HG03108 (cell line): ENCODE measurements around the gene NEGR1.

Source experiments
- ATAC-seq: cut with Tn5 transposase; IDR thresholded peaks from one replicate; pipeline ENCODE4 v1.9.1; 2021; ENCODE audit warnings: moderate library complexity; ENCODE audit not compliant: unreplicated experiment

NEGR1 gene

GRCh38 chr1:71869326-71869725 is 413.0 kb downstream of the NEGR1 start:
- ATAC-seq: no peak

GRCh38 chr1:71862756-71863155 is 419.6 kb downstream of the NEGR1 start:
- ATAC-seq: no peak

GRCh38 chr1:71861022-71861421 is 421.3 kb downstream of the NEGR1 start:
- no peak for ATAC-seq

- ATAC-seq: no peak
Measured at GRCh38 chr1:71859806-71860205, 422.5 kb downstream of the NEGR1 start.

GRCh38 chr1:71857862-71858261 is 424.5 kb downstream of the NEGR1 start:
- no peak for ATAC-seq

- no peak for ATAC-seq
Measured at GRCh38 chr1:71853360-71853759, 429.0 kb downstream of the NEGR1 start.

DNA sequence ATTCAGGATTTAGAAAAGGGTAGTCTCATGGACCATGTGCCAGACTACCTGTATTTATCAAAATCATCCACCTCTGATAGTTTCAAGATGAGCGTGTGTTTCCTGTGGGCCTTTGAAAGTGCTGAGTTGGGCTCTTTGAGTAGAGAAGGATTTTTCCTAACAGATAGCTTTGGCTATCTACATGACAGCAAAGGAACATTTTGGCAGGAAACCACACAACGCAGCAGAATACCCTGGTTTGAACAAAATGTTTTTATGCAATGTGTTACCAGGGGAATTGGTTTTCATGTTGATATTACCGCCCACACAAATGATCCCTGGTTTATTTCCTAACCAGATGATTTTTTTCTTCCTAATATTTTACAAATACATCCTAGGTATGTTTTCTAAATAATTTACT is 431.4 kb downstream of the NEGR1 start:
- no peak for ATAC-seq

GRCh38 chr1:71850515-71850914 is 431.8 kb downstream of the NEGR1 start:
- ATAC-seq: no peak

GRCh38 chr1:71843012-71843411 is 439.3 kb downstream of the NEGR1 start:
- no peak for ATAC-seq

DNA sequence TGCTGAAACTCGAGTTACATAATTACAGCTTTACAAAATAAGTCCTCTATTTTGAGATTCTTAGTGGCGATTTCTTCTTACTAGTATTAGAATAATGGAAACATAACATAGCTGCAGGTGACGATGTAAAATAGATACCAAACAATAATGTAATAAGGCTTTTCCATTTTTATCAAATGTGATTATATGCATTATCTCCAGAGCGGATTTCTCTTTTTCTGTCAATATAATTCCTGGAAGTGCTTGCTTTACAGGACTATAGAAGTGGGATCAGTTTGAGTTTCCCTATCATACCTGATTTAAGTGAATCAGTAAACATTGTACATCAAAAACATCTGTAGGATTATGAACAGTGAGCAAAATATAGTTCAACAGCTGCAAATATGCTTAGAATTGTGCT is 442.5 kb downstream of the NEGR1 start:
- no peak for ATAC-seq

DNA sequence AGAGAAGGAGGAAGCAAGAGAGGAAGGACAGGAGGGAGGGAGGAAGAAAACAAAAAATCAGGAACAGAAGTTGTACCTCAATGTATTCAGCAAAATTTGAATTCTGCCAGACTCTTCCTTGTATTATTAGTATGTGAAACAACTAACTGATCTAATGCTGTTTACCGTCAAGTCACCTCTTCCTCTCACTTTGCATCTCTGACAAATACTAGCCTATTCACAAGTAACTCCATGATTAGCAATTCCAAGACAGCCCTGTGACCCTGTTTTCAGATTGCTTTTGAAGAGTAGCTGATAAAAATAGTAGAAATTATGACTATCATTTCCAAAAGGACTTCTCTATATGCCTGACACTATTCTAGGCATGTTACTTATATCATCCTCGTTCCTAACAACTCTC is 445.4 kb downstream of the NEGR1 start:
- no peak for ATAC-seq

DNA sequence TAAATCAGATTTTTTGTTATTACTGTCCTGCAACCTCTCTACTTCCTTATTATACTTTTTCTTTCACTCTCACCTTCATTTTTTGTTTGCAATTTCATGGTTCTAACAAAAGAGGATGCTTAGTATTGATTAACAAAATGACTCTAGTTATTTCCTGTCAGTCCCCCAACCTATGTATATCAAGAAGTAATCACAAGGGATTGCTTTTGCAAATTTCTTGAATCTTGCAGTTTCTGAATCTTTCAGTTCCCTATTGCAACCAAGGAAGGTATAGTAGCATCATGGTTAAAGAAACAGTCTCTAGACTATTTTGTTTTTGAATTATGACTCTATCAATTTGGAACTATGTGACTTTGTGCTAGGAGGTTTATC is 446.9 kb downstream of the NEGR1 start:
- peak; percentile 81 for ATAC-seq

DNA sequence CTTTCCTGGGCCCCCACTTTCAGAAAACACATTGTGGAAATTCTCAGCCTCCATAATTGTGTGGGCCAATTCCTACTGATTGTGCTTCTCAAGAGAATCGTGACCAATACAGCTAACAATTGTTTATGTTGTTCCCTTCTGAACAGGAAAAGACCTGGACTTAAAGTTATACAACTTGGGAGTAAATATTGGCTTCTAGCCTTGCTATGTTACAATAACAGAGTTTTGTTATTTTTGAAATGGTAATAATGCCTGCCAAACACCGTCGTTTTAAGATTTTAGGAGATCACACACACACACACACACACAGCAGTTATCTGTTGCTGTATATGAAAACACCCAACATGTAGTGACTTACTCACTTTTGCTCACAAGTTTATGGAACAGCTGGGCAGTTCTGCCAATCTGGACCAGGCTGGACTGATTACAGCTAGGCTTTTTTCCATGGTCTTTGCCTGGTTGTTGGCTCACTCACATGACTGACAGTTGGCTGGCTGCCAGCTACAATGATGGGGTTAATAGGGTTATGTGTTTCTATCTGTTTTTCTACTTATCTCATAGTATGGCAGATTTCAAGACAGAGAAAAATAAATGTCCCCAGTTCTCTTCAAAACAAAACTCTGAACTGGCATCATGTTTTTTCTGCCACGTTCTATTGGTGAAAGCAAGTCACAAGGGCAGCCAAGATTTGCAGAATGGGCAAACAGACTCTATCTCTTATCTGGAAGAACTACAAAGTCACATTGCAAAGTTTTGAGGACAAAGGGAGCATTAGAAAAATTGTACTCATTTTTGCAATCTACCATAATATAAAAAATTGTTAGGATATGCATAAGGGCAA is 447.5 kb downstream of the NEGR1 start:
- ATAC-seq: no peak

- ATAC-seq: no peak
Measured at GRCh38 chr1:71831646-71832045, 450.7 kb downstream of the NEGR1 start.

DNA sequence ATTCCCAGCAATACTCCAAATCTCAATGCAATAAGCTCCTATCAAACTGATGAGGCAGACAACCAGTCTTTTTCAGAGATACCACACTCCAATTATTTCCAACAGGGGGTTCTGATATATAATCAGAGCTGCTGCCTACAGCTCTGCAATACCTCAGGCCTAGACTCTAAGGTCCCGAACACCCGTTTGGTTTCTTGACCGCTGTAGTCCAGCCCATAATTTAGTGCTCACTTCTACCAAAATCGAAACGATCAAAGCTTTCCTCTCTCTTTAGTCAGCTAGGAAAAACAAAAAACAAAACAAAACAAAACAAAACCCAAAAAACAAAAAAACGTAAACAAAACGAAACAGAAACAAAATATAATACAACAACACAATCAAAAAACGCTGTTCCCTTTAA is 453.0 kb downstream of the NEGR1 start:
- no peak for ATAC-seq

GRCh38 chr1:71828431-71829012 is 453.8 kb downstream of the NEGR1 start:
- ATAC-seq: no peak

GRCh38 chr1:71823708-71824305 is 458.5 kb downstream of the NEGR1 start:
- no peak for ATAC-seq

DNA sequence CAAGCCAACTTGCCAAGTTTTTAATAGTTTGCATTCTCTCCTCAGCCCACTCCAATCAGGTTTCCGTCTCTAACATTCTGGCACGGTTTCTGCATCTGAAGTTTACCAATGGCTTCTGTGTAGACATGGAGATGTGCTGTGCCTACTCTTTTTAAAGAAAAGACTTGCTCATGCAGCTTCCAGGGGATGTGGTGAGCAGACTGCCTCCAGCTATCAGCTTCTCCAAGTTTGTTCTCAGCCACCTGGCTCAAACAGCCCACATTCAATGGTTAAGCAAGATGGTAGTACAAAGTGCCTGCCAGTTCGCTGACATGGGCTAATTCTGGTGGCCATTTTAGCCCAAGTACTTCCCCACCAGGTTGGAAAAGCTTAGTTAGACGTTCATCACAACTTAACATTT is 465.3 kb downstream of the NEGR1 start:
- ATAC-seq: no peak

DNA sequence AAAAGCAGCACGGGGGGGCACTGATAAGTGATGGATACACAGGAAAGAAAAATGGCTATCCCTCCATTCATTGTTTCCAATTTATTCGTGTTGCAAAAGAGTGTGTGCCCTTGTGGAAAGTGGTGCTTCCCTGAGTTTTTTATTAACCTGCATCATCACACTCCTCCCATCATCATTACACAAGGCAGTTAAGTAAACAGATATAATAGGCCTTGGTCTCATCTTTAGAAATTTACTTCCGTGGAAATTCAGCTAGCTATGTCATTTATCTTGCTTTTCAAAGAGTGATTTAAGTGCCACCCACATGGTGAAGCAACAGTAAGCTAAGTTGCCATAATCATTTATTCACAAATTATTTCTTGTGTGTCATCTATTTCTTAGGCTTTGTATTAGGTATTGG is 473.3 kb downstream of the NEGR1 start:
- ATAC-seq: no peak

GRCh38 chr1:71804140-71804539 is 478.2 kb downstream of the NEGR1 start:
- ATAC-seq: no peak

- ATAC-seq: no peak
Measured at GRCh38 chr1:71796006-71796405, 486.3 kb downstream of the NEGR1 start.

GRCh38 chr1:71792264-71792663 is 490.1 kb downstream of the NEGR1 start:
- ATAC-seq: no peak
